ENCODE results near the gene MAOB. TPM values are rescaled to one million over a fixed set of nuclear protein-coding genes. Genes with fewer than 3 reads are reported as not detected.

MAOB gene
- total RNA-seq, 2 donors from 2014 or later: 0.46 to 0.73 TPM

- TF ChIP-seq CTCF (conservative IDR thresholded peaks at IDR 0.05): no peak
- 88% methylated on average over 2 of the region's 2 CpGs; no CpG with 5 or more reads in 1 of the 2 experiments for WGBS, 2 experiments (ENCODE audit: insufficient coverage in 1 of 2, insufficient read length in 1 of 2)
- Histone ChIP-seq H3K9me3 (ENCODE audit: control insufficient read depth, low read length) (no peaks in the 10 kb centered on the region), H3K27ac (ENCODE audit: low read depth, low read length) (no peak overlapping the region), H3K27me3 (ENCODE audit: control insufficient read depth, insufficient read depth, low read length, poor library complexity, severe bottlenecking) (no peaks in the 10 kb centered on the region), H3K36me3 (ENCODE audit: control insufficient read depth, insufficient read depth, low read length) (no peaks in the 10 kb centered on the region), H3K9ac (ENCODE audit: extremely low read depth, low read length, poor library complexity, severe bottlenecking) (no peak overlapping the region), H3K4me1 (ENCODE audit: control insufficient read depth, insufficient read depth, low read length) (no peaks in the 10 kb centered on the region), H3K4me3 (ENCODE audit: low read length) (no peak overlapping the region)
- no peaks in the 10 kb centered on the region for H3K27me3 Mint-ChIP-seq (ENCODE audit: insufficient read depth)
- no peaks in the 10 kb centered on the region for H3K36me3 Mint-ChIP-seq (ENCODE audit: low read depth)
- no peak for DNase-seq
- H3K9me3 Mint-ChIP-seq: peaks cover 20% of the 10 kb centered on the region
- no peak overlapping the region for H3K27ac Mint-ChIP-seq
- no peak overlapping the region for H3K4me3 Mint-ChIP-seq
- H3K4me1 Mint-ChIP-seq: peaks cover 3% of the 10 kb centered on the region
Observed at GRCh38 chrX:43847352-43847751, 34.9 kb downstream of the MAOB start.

GRCh38 chrX:43846558-43846957 lies 35.7 kb downstream of the MAOB start:
- no peak overlapping the region for H3K27ac ChIP-seq (ENCODE audit: low read depth, low read length)
- Mint-ChIP-seq H3K27ac (no peak overlapping the region), H3K4me1 (peaks cover 3% of the 10 kb centered on the region), H3K9me3 (peaks cover 24% of the 10 kb centered on the region), H3K27me3 (ENCODE audit: insufficient read depth) (no peaks in the 10 kb centered on the region), H3K4me3 (no peak overlapping the region), H3K36me3 (ENCODE audit: low read depth) (no peaks in the 10 kb centered on the region)
- H3K27me3 ChIP-seq (ENCODE audit: control insufficient read depth, insufficient read depth, low read length, poor library complexity, severe bottlenecking): no peaks in the 10 kb centered on the region
- no peak overlapping the region for H3K9ac ChIP-seq (ENCODE audit: extremely low read depth, low read length, poor library complexity, severe bottlenecking)
- DNase-seq: no peak
- H3K4me1 ChIP-seq (ENCODE audit: control insufficient read depth, insufficient read depth, low read length): no peaks in the 10 kb centered on the region
- TF ChIP-seq CTCF (conservative IDR thresholded peaks at IDR 0.05): no peak
- H3K9me3 ChIP-seq (ENCODE audit: control insufficient read depth, low read length): no peaks in the 10 kb centered on the region
- no peak overlapping the region for H3K4me3 ChIP-seq (ENCODE audit: low read length)
- no peaks in the 10 kb centered on the region for H3K36me3 ChIP-seq (ENCODE audit: control insufficient read depth, insufficient read depth, low read length)

GRCh38 chrX:43845776-43846175 lies 36.5 kb downstream of the MAOB start:
- peaks cover 27% of the 10 kb centered on the region for H3K9me3 Mint-ChIP-seq
- no peak for DNase-seq

More at GRCh38 chrX:43845776-43846175, 36.5 kb downstream of the MAOB start:
- Histone ChIP-seq H3K4me1 (ENCODE audit: control insufficient read depth, insufficient read depth, low read length) (no peaks in the 10 kb centered on the region), H3K27ac (ENCODE audit: low read depth, low read length) (no peak overlapping the region), H3K9me3 (ENCODE audit: control insufficient read depth, low read length) (no peaks in the 10 kb centered on the region), H3K36me3 (ENCODE audit: control insufficient read depth, insufficient read depth, low read length) (no peaks in the 10 kb centered on the region), H3K4me3 (ENCODE audit: low read length) (no peak overlapping the region), H3K9ac (ENCODE audit: extremely low read depth, low read length, poor library complexity, severe bottlenecking) (no peak overlapping the region), H3K27me3 (ENCODE audit: control insufficient read depth, insufficient read depth, low read length, poor library complexity, severe bottlenecking) (no peaks in the 10 kb centered on the region)
- no peak overlapping the region for H3K4me3 Mint-ChIP-seq
- no peak for TF ChIP-seq CTCF (conservative IDR thresholded peaks at IDR 0.05)
- H3K36me3 Mint-ChIP-seq (ENCODE audit: low read depth): no peaks in the 10 kb centered on the region
- H3K4me1 Mint-ChIP-seq: peaks cover 3% of the 10 kb centered on the region
- WGBS, 2 experiments (ENCODE audit: insufficient coverage in 1 of 2, insufficient read length in 1 of 2): 100% methylated on average over 1 to 2 of the region's 2 CpGs
- H3K27me3 Mint-ChIP-seq (ENCODE audit: insufficient read depth): no peaks in the 10 kb centered on the region
- no peak overlapping the region for H3K27ac Mint-ChIP-seq
